Right lobe of liver (tissue), 4 donors: Measurements from ENCODE around the gene LANCL3.

ENCODE experiments used
- POLR2A ChIP-seq: fragments of 450-650 bp; IDR thresholded peaks from one replicate; pipeline ENCODE4 v1.6.1; 2017; ENCODE audit warnings: antibody characterized with exemption, mild to moderate bottlenecking
- TF ChIP-seq, protein P1 (sequence below), 4 donors: fragments of 200-600 bp in 3 of 4; fragments of 450-650 bp in 1 of 4; IDR thresholded peaks; one replicate each; pipeline versions ENCODE4 v1.5.1 to v1.8.0; 2016 to 2022; ENCODE audit warnings: antibody characterized with exemption in 4 of 4, mild to moderate bottlenecking in 2 of 4
- donor health status: DM: no; HTN: no; CAD: no.
- donor health status: DM: no; HTN: no; CAD: no.
- donor health status: DM: no; HTN: yes; CAD: no.

DNA sequence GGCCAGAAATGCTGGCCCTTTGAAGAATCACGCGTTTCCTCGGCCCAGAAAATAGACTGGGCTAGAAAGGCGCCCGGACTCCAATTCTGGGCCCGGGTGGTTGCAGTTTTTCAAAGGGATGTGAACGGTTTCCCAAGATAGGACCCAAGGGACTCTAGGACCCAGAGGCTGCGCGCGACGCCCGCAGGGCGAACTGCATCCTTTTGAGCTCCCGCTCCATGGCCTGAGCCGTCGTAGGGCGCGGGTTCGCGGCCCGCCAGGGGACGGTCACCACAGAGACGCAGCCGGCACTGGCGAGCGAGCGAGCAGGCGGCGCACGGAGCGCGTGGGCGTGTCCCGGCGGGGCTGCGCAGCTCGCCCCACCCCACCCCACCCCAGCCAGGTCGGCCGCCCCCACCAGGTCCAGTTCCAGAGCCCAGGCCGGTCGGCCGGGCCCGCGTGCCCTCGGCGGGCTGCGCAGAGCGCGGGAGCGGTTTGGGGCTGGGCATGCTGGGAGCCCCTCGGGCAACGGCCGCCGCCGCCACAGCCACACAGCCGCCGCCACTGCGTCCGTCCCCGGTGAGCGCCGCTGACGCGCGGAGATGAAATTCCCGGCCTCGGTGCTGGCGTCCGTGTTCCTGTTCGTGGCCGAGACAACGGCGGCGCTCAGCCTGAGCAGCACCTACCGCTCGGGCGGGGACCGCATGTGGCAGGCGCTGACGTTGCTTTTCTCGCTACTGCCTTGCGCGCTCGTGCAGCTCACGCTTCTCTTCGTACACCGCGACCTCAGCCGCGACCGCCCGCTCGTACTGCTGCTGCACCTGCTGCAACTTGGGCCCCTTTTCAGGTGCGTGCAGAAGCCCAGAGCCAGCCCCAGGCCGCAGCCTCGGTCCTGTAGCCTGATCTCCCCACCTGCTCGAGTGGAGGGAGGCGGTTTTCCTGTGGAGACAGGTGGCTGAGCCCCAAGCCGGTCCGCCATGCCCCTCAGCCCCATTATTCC, 114.2 kb downstream of the LANCL3 start, which contains the start of gene XK:
- TF ChIP-seq POLR2A, result no peak
- TF ChIP-seq, protein P1, sequence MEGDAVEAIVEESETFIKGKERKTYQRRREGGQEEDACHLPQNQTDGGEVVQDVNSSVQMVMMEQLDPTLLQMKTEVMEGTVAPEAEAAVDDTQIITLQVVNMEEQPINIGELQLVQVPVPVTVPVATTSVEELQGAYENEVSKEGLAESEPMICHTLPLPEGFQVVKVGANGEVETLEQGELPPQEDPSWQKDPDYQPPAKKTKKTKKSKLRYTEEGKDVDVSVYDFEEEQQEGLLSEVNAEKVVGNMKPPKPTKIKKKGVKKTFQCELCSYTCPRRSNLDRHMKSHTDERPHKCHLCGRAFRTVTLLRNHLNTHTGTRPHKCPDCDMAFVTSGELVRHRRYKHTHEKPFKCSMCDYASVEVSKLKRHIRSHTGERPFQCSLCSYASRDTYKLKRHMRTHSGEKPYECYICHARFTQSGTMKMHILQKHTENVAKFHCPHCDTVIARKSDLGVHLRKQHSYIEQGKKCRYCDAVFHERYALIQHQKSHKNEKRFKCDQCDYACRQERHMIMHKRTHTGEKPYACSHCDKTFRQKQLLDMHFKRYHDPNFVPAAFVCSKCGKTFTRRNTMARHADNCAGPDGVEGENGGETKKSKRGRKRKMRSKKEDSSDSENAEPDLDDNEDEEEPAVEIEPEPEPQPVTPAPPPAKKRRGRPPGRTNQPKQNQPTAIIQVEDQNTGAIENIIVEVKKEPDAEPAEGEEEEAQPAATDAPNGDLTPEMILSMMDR (IDR thresholded peaks at IDR 0.05), result no peak
